Astrocyte of the cerebellum (primary cell): ENCODE data around the gene WDR5.
A peak's percentile ranks its signal among the peaks of the same experiment; 100 is the strongest.

Experiments
- DNase-seq: peaks from one replicate; pipeline ENCODE4 v3.0.0-alpha.2; 2011; ENCODE audit warnings: low read depth
- H3K4me3 ChIP-seq: 2 replicates; pipeline ENCODE4 v1.5.1; 2011; ENCODE audit warnings: mild to moderate bottlenecking, low read depth, low read length, moderate library complexity
- CTCF ChIP-seq: IDR thresholded peaks from 2 replicates; pipeline ENCODE4 v1.5.1; 2012; ENCODE audit warnings: low read length, low read depth, moderate library complexity, mild to moderate bottlenecking; ENCODE audit errors: missing control alignments
- in situ Hi-C: cut with HindIII; loops from 2 replicates; pipeline ENCODE4 v1.10.0; 2017; ENCODE audit warnings: low sequenced_read_pairs

Gene WDR5

GRCh38 chr9:134162926-134163370 lies 27.1 kb downstream of the WDR5 start:
- no peak overlapping the region for H3K4me3 ChIP-seq
- no peak for TF ChIP-seq CTCF
- DNase-seq, result no peak
- in situ Hi-C loops, result no loop called here

- in situ Hi-C loops, result no loop called here
- no peak overlapping the region for H3K4me3 ChIP-seq
- no peak for DNase-seq
- TF ChIP-seq CTCF, result peak; percentile 41
These were observed 27.7 kb downstream of the WDR5 start for GRCh38 chr9:134163371-134164196.

DNA sequence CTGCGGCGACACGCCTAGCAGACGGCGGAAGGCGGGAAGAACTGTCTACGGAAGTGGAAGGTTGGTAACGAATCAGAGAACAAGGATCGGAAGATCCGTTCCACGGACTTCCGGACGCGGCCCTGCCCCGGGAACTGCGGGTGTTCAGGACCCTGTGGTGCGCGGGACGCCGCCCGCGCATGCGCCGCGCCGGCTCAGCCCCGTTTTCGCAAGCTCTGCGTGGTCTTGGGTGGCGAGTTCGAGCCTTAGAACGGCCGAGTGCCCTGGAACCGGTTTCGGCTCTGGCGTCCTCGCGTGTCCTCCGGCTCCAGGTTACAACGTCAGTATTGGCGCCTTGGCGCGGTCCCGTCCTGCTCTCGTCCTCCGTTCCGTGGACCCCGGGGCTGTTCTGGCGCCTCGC lies 29.0 kb downstream of the WDR5 start:
- no peak for DNase-seq
- in situ Hi-C loops, result no loop called here
- H3K4me3 ChIP-seq, result no peak overlapping the region
- no peak for TF ChIP-seq CTCF

GRCh38 chr9:134165357-134166315 lies 29.8 kb downstream of the WDR5 start:
- H3K4me3 ChIP-seq, result no peak overlapping the region
- in situ Hi-C loops, result no loop called here
- TF ChIP-seq CTCF, result no peak
- no peak for DNase-seq

- no peak overlapping the region for H3K4me3 ChIP-seq
- DNase-seq, result no peak
- in situ Hi-C loops, result no loop called here
- no peak for TF ChIP-seq CTCF
These were observed 30.5 kb downstream of the WDR5 start for GRCh38 chr9:134166374-134166773.

- no peak overlapping the region for H3K4me3 ChIP-seq
- DNase-seq, result no peak
- TF ChIP-seq CTCF, result no peak
- in situ Hi-C loops, result no loop called here
These were observed 31.6 kb downstream of the WDR5 start for GRCh38 chr9:134167530-134167931.
